NT2/D1 (cell line): Measurements from ENCODE around the gene LHFPL3.

Experiments
- SUZ12 ChIP-seq: IDR thresholded peaks from 2 replicates; pipeline ENCODE4 v1.6.1; 2011; ENCODE audit not compliant: insufficient read length, insufficient read depth; ENCODE audit errors: extremely low read depth
- YY1 ChIP-seq: IDR thresholded peaks from 2 replicates; pipeline ENCODE4 v1.6.1; 2011; ENCODE audit not compliant: insufficient read length, insufficient read depth
- ZNF274 ChIP-seq: IDR thresholded peaks from 2 replicates; pipeline ENCODE4 v1.6.1; 2011; ENCODE audit warnings: mild to moderate bottlenecking, low read depth, low read length

DNA sequence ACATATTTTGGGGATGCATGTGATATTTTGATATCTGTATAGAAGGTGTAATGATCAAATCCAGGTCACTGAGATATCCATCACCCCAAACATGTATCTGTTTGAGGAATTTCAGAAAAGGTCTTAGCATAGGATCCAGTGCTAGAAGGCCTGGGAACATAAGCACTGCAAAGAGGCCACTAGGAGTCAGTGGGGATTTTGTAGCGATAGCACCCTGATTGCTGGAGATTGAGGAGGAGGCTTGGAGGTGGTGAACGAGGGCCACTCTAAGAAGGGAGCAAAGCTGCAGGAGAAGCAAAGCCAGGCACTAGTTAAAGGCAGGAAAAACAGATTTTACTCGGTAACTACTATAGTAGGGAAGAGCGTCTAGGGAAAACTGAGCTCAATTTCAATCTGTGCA, 324.0 kb downstream of the LHFPL3 start:
- TF ChIP-seq SUZ12: no peak
- no peak for TF ChIP-seq YY1
- TF ChIP-seq ZNF274: no peak
